ENCODE results near the gene GKAP1.
"Not testable (repeated sequence)": the region's sequence is repeated elsewhere in the genome, so short reads cannot be mapped to it uniquely, and the experiment has no call there.

GKAP1 gene

DNA sequence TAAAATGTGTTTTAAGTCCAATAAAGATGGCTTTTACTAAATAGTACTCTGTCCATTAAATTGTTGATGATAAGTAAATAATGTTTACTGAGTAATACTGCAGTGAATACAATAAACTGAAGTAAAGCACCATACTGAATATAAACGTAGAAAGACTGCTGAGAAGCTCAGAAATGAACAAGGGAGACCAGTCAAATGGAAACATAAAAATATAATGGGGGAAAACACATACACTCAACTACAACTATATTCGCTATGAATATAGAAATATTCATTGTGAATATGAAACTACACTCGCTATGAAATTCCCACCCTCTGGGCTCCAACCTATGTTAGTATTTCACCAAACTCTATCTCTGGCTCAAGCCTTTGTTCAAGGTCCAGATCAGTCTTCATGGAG lies 67.9 kb downstream of the GKAP1 start:
- Histone ChIP-seq H3F3A (ENCODE audit: insufficient read depth, low read length) (no peaks in the 10 kb centered on the region), H3K4me3 (ENCODE audit: low read depth, low read length, poor library complexity, severe bottlenecking) (no peak overlapping the region), H3K4me1 (ENCODE audit: insufficient read depth, low read length, severe bottlenecking) (no peaks in the 10 kb centered on the region)

DNA sequence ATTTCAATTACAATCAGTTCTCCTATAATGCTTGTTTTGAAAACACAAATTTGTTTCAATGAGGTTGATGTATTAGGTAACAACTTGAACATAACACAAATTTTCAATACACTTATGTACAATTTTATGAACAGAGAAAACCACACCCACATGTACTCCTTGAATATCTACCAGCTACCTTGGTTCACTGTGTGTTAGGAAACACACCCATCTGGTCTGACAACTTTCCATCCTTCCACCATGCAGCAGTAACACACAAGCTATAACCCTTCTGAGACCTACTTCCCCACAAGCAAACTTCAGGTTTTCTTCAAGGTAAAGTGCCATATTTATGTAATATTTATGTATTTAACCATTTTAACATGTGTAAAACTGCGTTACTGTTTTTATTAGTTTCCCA lies 73.4 kb downstream of the GKAP1 start:
- H3K9me2 ChIP-seq (ENCODE audit: low read depth, low read length), result no peaks in the 10 kb centered on the region

More for the DNA sequence above, 67.9 kb downstream of the GKAP1 start:
- Histone ChIP-seq H3K9me2 (ENCODE audit: low read depth, low read length) (no peaks in the 10 kb centered on the region), H3K27me3 (ENCODE audit: insufficient read depth, low read length) (no peaks in the 10 kb centered on the region), H3K9ac (ENCODE audit: low read length) (no peak overlapping the region), H3K79me2 (ENCODE audit: insufficient read depth, low read length) (no peaks in the 10 kb centered on the region), H3K27ac (ENCODE audit: low read depth, low read length, poor library complexity, severe bottlenecking) (no peak overlapping the region), H3K9me3 (ENCODE audit: low read length) (no peaks in the 10 kb centered on the region), H3K4me2 (ENCODE audit: low read length) (no peak overlapping the region), H3K36me3 (ENCODE audit: insufficient read depth, low read length) (no peaks in the 10 kb centered on the region), H4K20me1 (ENCODE audit: insufficient read depth, low read length) (no peaks in the 10 kb centered on the region), H2AFZ (ENCODE audit: low read length) (no peak overlapping the region)
- TF ChIP-seq, protein P1, sequence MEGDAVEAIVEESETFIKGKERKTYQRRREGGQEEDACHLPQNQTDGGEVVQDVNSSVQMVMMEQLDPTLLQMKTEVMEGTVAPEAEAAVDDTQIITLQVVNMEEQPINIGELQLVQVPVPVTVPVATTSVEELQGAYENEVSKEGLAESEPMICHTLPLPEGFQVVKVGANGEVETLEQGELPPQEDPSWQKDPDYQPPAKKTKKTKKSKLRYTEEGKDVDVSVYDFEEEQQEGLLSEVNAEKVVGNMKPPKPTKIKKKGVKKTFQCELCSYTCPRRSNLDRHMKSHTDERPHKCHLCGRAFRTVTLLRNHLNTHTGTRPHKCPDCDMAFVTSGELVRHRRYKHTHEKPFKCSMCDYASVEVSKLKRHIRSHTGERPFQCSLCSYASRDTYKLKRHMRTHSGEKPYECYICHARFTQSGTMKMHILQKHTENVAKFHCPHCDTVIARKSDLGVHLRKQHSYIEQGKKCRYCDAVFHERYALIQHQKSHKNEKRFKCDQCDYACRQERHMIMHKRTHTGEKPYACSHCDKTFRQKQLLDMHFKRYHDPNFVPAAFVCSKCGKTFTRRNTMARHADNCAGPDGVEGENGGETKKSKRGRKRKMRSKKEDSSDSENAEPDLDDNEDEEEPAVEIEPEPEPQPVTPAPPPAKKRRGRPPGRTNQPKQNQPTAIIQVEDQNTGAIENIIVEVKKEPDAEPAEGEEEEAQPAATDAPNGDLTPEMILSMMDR (IDR thresholded peaks at IDR 0.05; ENCODE audit: low read length), result no peak
- TF ChIP-seq EZH2 (IDR thresholded peaks at IDR 0.05; ENCODE audit: borderline replicate concordance, low read length), result no peak

DNA sequence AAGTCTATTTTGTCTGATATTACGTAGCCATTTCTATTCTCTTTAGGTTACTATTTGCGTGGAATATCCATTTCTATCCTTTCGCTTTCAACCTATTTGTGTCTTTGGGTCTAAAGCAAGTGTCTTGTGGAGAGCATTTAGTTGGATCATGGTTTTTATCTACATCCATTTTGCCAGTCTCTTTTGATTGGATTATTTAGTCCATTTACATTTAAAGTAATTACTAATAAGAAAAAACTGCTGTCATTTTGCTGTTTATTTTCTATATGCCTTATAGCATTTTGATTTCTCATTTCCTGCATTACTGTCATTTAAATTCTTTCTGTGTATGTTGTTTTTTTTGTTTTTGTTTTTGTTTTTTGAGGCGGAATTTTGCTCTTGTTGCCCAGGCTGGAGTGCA lies 83.8 kb downstream of the GKAP1 start:
- no peaks in the 10 kb centered on the region for H3K9me2 ChIP-seq (ENCODE audit: low read depth, low read length)
- no peaks in the 10 kb centered on the region for H3K27me3 ChIP-seq (ENCODE audit: insufficient read depth, low read length)
- H3K36me3 ChIP-seq (ENCODE audit: insufficient read depth, low read length), result no peaks in the 10 kb centered on the region
- H4K20me1 ChIP-seq (ENCODE audit: insufficient read depth, low read length), result no peaks in the 10 kb centered on the region
- no peaks in the 10 kb centered on the region for H3K9me3 ChIP-seq (ENCODE audit: low read length)
- no peak overlapping the region for H3K4me2 ChIP-seq (ENCODE audit: low read length)
- H3K4me3 ChIP-seq (ENCODE audit: low read depth, low read length, poor library complexity, severe bottlenecking), result no peak overlapping the region
- H3K9ac ChIP-seq (ENCODE audit: low read length), result no peak overlapping the region
- no peaks in the 10 kb centered on the region for H3K4me1 ChIP-seq (ENCODE audit: insufficient read depth, low read length, severe bottlenecking)
- H3F3A ChIP-seq (ENCODE audit: insufficient read depth, low read length), result no peaks in the 10 kb centered on the region
- no peaks in the 10 kb centered on the region for H3K79me2 ChIP-seq (ENCODE audit: insufficient read depth, low read length)
- no peak overlapping the region for H2AFZ ChIP-seq (ENCODE audit: low read length)
- H3K27ac ChIP-seq (ENCODE audit: low read depth, low read length, poor library complexity, severe bottlenecking), result no peak overlapping the region
- TF ChIP-seq EZH2 (IDR thresholded peaks at IDR 0.05; ENCODE audit: borderline replicate concordance, low read length), result no peak
- TF ChIP-seq, protein P1 (IDR thresholded peaks at IDR 0.05; ENCODE audit: low read length), result no peak

More for the DNA sequence above, 73.4 kb downstream of the GKAP1 start:
- Histone ChIP-seq H2AFZ (ENCODE audit: low read length) (no peak overlapping the region), H3K27ac (ENCODE audit: low read depth, low read length, poor library complexity, severe bottlenecking) (no peak overlapping the region), H3K27me3 (ENCODE audit: insufficient read depth, low read length) (no peaks in the 10 kb centered on the region), H3K9me3 (ENCODE audit: low read length) (no peaks in the 10 kb centered on the region), H3K4me1 (ENCODE audit: insufficient read depth, low read length, severe bottlenecking) (no peaks in the 10 kb centered on the region), H3K79me2 (ENCODE audit: insufficient read depth, low read length) (no peaks in the 10 kb centered on the region), H3K9ac (ENCODE audit: low read length) (no peak overlapping the region), H3K4me2 (ENCODE audit: low read length) (no peak overlapping the region), H3K4me3 (ENCODE audit: low read depth, low read length, poor library complexity, severe bottlenecking) (no peak overlapping the region), H4K20me1 (ENCODE audit: insufficient read depth, low read length) (no peaks in the 10 kb centered on the region), H3K36me3 (ENCODE audit: insufficient read depth, low read length) (no peaks in the 10 kb centered on the region), H3F3A (ENCODE audit: insufficient read depth, low read length) (no peaks in the 10 kb centered on the region)
- TF ChIP-seq EZH2 (IDR thresholded peaks at IDR 0.05; ENCODE audit: borderline replicate concordance, low read length), result no peak
- TF ChIP-seq, protein P1 (IDR thresholded peaks at IDR 0.05; ENCODE audit: low read length), result no peak

DNA sequence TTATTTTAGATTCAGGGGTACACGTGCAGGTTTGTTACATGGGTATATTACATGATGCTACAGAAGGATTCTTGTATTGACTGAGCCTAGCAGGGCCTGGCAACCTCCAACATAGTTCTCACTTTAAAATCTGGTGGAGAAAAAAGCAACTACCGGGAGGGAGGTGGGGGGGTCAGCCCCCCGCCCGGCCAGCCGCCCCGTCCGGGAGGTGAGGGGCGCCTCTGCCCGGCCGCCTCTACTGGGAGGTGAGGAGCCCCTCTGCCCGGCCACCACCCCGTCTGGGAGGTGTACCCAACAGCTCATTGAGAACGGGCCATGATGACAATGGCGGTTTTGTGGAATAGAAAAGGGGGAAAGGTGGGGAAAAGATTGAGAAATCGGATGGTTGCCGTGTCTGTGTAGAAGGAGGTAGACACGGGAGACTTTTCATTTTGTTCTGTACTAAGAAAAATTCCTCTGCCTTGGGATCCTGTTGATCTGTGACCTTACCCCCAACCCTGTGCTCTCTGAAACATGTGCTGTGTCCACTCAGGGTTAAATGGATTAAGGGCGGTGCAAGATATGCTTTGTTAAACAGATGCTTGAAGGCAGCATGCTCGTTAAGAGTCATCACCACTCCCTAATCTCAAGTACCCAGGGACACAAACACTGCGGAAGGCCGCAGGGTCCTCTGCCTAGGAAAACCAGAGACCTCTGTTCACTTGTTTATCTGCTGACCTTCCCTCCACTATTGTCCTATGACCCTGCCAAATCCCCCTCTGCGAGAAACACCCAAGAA lies 88.8 kb downstream of the GKAP1 start:
- H3K9me3 ChIP-seq (ENCODE audit: low read length); H3K4me2 ChIP-seq (ENCODE audit: low read length); H3K36me3 ChIP-seq (ENCODE audit: insufficient read depth, low read length); H3K9ac ChIP-seq (ENCODE audit: low read length); H3K79me2 ChIP-seq (ENCODE audit: insufficient read depth, low read length); H3K4me1 ChIP-seq (ENCODE audit: insufficient read depth, low read length, severe bottlenecking); H3K27ac ChIP-seq (ENCODE audit: low read depth, low read length, poor library complexity, severe bottlenecking); H3K9me2 ChIP-seq (ENCODE audit: low read depth, low read length); H2AFZ ChIP-seq (ENCODE audit: low read length); H3F3A ChIP-seq (ENCODE audit: insufficient read depth, low read length); H3K27me3 ChIP-seq (ENCODE audit: insufficient read depth, low read length); H4K20me1 ChIP-seq (ENCODE audit: insufficient read depth, low read length); H3K4me3 ChIP-seq (ENCODE audit: low read depth, low read length, poor library complexity, severe bottlenecking): not testable (repeated sequence)

All from OCI-LY1 (cell line).